PC-3 (cell line): ENCODE results near the gene GNPDA1. TPM values are rescaled to one million over a fixed set of nuclear protein-coding genes. Genes with fewer than 3 reads are reported as not detected.
A peak's percentile ranks its signal among the peaks of the same experiment; 100 is the strongest.

Source experiments
- ATAC-seq: fragments of 200-7000 bp; cut with Tn5 transposase; 2 replicates; pipeline ENCODE4 v1.9.1; 2020; ENCODE audit warnings: mild to moderate bottlenecking, moderate library complexity
- BruUV-seq: library from RNA; stranded (reverse); fragments of 400-500 nt; replicated peaks from 2 replicates; lab custom pipeline; 2021; lab: Mats Ljungman, UMichigan
- CTCF ChIA-PET: fragments of 300-600 bp; sonication (Branson Sonifier 250); formaldehyde crosslinking; loops from one replicate; lab custom pipeline; 2022; ENCODE audit warnings: antibody characterized with exemption; lab: Charles Lee
- POLR2A ChIA-PET: fragments of 300-600 bp; sonication (Branson Sonifier 250); formaldehyde crosslinking; loops from one replicate; lab custom pipeline; 2022; ENCODE audit warnings: antibody characterized with exemption; ENCODE audit not compliant: unreplicated experiment; lab: Charles Lee
- DNase-seq: peaks from one replicate; pipeline ENCODE4 v3.0.0-alpha.2; 2015
- H2AFZ ChIP-seq: fragments of 300-600 bp; sonication (generic); 2 replicates; pipeline ENCODE4 v1.6.0; 2016; ENCODE audit warnings: antibody characterized with exemption, low read length
- H3F3A ChIP-seq: fragments of 300-600 bp; sonication (generic); one replicate; pipeline ENCODE4 v1.6.0; 2017; ENCODE audit warnings: antibody characterized with exemption, low read length, control low read depth, mild to moderate bottlenecking; ENCODE audit not compliant: unreplicated experiment
- H3K27ac ChIP-seq: fragments of 300-600 bp; sonication (generic); 2 replicates; pipeline ENCODE4 v1.5.1; 2016; ENCODE audit warnings: mild to moderate bottlenecking, low read length
- H3K27me3 ChIP-seq: fragments of 300-600 bp; sonication (generic); 2 replicates; pipeline ENCODE4 v1.6.1; 2016; ENCODE audit warnings: low read length, mixed read lengths
- H3K36me3 ChIP-seq: fragments of 300-600 bp; sonication (generic); 2 replicates; pipeline ENCODE4 v1.6.1; 2016; ENCODE audit warnings: low read depth, mixed run types, low read length, mixed read lengths
- H3K4me1 ChIP-seq: fragments of 300-600 bp; sonication (generic); 2 replicates; pipeline ENCODE4 v1.5.1; 2016; ENCODE audit warnings: low read length; ENCODE audit not compliant: insufficient read depth
- H3K4me2 ChIP-seq: fragments of 300-600 bp; sonication (generic); 2 replicates; pipeline ENCODE4 v1.6.0; 2016; ENCODE audit warnings: low read length
- H3K4me3 ChIP-seq: fragments of 300-600 bp; sonication (generic); 2 replicates; pipeline ENCODE4 v1.5.1; 2016; ENCODE audit warnings: mild to moderate bottlenecking, low read length, mixed read lengths
- H3K79me2 ChIP-seq: fragments of 300-600 bp; sonication (generic); 2 replicates; pipeline ENCODE4 v1.6.1; 2017; ENCODE audit warnings: low read length, mixed read lengths
- H3K9ac ChIP-seq: fragments of 300-600 bp; sonication (generic); 2 replicates; pipeline ENCODE4 v1.6.0; 2016; ENCODE audit warnings: mild to moderate bottlenecking, low read length
- H3K9me2 ChIP-seq: fragments of 300-600 bp; sonication (generic); replicated peaks from 2 replicates; pipeline ENCODE4 v1.6.1; 2016; ENCODE audit warnings: mixed run types, low read length, mixed read lengths
- H3K9me3 ChIP-seq: fragments of 300-600 bp; sonication (generic); 2 replicates; pipeline ENCODE4 v1.6.1; 2016; ENCODE audit warnings: low read length, mixed read lengths
- H4K20me1 ChIP-seq: fragments of 300-600 bp; sonication (generic); 2 replicates; pipeline ENCODE4 v1.6.1; 2016; ENCODE audit warnings: low read length, mixed read lengths
- CTCF ChIP-seq: fragments of 300-600 bp; sonication (generic); conservative IDR thresholded peaks from 2 replicates; pipeline ENCODE4 v1.5.1; 2017; ENCODE audit warnings: antibody characterized with exemption, low read depth, mild to moderate bottlenecking, low read length
- EZH2 ChIP-seq: fragments of 300-600 bp; sonication (generic); IDR thresholded peaks from one replicate; pipeline ENCODE4 v1.6.1; 2017; ENCODE audit warnings: antibody characterized with exemption, mild to moderate bottlenecking, low read length; ENCODE audit not compliant: unreplicated experiment
- EZH2phosphoT487 ChIP-seq: fragments of 300-600 bp; sonication (generic); IDR thresholded peaks from 2 replicates; pipeline ENCODE4 v1.6.1; 2018; ENCODE audit warnings: mild to moderate bottlenecking, antibody characterized with exemption, low read length, borderline replicate concordance
- intact Hi-C: fragments of 100-400 bp; cut with micrococcal nuclease; formaldehyde crosslinking; loops from 2 replicates; pipeline ENCODE4 v1.9.0; 2023
- total RNA-seq: library from RNA; depleted of rRNA; stranded (reverse); fragments of >200 nt; gene quantifications from 2 replicates; pipeline ENCODE4 v1.2.3, GENCODE V29; 2014

The GNPDA1 gene
- total RNA-seq, 1 experiment from 2014 or later: 34.7 TPM

- H3K79me2 ChIP-seq: no peaks in the 10 kb centered on the region
- intact Hi-C loops: no loop called here
- no peak overlapping the region for H2AFZ ChIP-seq
- CTCF ChIA-PET: no interaction called here
- H4K20me1 ChIP-seq: no peaks in the 10 kb centered on the region
- no peaks in the 10 kb centered on the region for H3K9me2 ChIP-seq
- H3K4me2 ChIP-seq: no peak overlapping the region
- H3K4me3 ChIP-seq: no peak overlapping the region
- no peak for TF ChIP-seq CTCF
- no peak for TF ChIP-seq EZH2phosphoT487
- no peak for TF ChIP-seq EZH2
- BruUV-seq: no TSS peak
- no peaks in the 10 kb centered on the region for H3K36me3 ChIP-seq
- 0 out of 2 replicates have a peak, but pooled peaks cover 6% of the 10 kb centered on the region for H3K4me1 ChIP-seq
- no peaks in the 10 kb centered on the region for H3K27me3 ChIP-seq
- H3K9ac ChIP-seq: no peak overlapping the region
- POLR2A ChIA-PET: no interaction called here
- H3F3A ChIP-seq: no peaks in the 10 kb centered on the region
- H3K27ac ChIP-seq: no peak overlapping the region
- DNase-seq: peak; percentile 9
- ATAC-seq: no peak
- H3K9me3 ChIP-seq: no peaks in the 10 kb centered on the region
These were observed 54.2 kb downstream of the GNPDA1 start for GRCh38 chr5:141958546-141959172.

- no peaks in the 10 kb centered on the region for H3F3A ChIP-seq
- no peak within 1 kb of the TSS for H2AFZ ChIP-seq
- H3K4me3 ChIP-seq: no peak within 1 kb of the TSS
- POLR2A ChIA-PET: no interaction called here
- H4K20me1 ChIP-seq: no peaks in the 10 kb centered on the region
- H3K9ac ChIP-seq: no peak within 1 kb of the TSS
- no peaks in the 10 kb centered on the region for H3K36me3 ChIP-seq
- 0 out of 2 replicates have a peak, but pooled peaks cover 6% of the 10 kb centered on the region for H3K4me1 ChIP-seq
- no peak for ATAC-seq
- H3K27ac ChIP-seq: no peak within 1 kb of the TSS
- CTCF ChIA-PET: interaction anchor here (0.5 kb wide), 1 partner anchor 71 kb away, joined by 5 read pairs; no protein-coding TSS in a partner anchor
- BruUV-seq: no TSS peak
- no peaks in the 10 kb centered on the region for H3K27me3 ChIP-seq
- TF ChIP-seq EZH2phosphoT487 (no peak), CTCF (no peak), EZH2 (no peak)
- no peaks in the 10 kb centered on the region for H3K79me2 ChIP-seq
- no peak within 1 kb of the TSS for H3K4me2 ChIP-seq
- no peaks in the 10 kb centered on the region for H3K9me3 ChIP-seq
- intact Hi-C loops: no loop called here
- no peaks in the 10 kb centered on the region for H3K9me2 ChIP-seq
- DNase-seq: no peak
These were observed 54.7 kb downstream of the GNPDA1 start, which contains the start of gene PCDH12 for GRCh38 chr5:141958113-141958512. Gene PCDH12 (minus strand): TSS chr5:141958202. CDS start chr5:141957851, 351 bp downstream.

GRCh38 chr5:141957367-141957996 lies 55.3 kb downstream of the GNPDA1 start:
- Histone ChIP-seq H3K27me3 (no peaks in the 10 kb centered on the region), H3K36me3 (no peaks in the 10 kb centered on the region), H3K9me3 (no peaks in the 10 kb centered on the region), H3K4me3 (no peak overlapping the region), H3K79me2 (no peaks in the 10 kb centered on the region), H3F3A (no peaks in the 10 kb centered on the region), H3K4me2 (no peak overlapping the region), H3K4me1 (0 out of 2 replicates have a peak, but pooled peaks cover 6% of the 10 kb centered on the region), H4K20me1 (no peaks in the 10 kb centered on the region), H3K9ac (no peak overlapping the region), H3K27ac (no peak overlapping the region), H2AFZ (no peak overlapping the region), H3K9me2 (no peaks in the 10 kb centered on the region)
- TF ChIP-seq CTCF: no peak
- TF ChIP-seq EZH2phosphoT487: no peak
- TF ChIP-seq EZH2: no peak
- no peak for DNase-seq
- no TSS peak for BruUV-seq
- ChIA-PET CTCF (interaction anchor here (0.5 kb wide), 1 partner anchor 71 kb away, joined by 5 read pairs; no protein-coding TSS in a partner anchor), POLR2A (no interaction called here)
- no peak for ATAC-seq
- intact Hi-C loops: no loop called here
